GM21367 (cell line): ENCODE measurements around the gene CDK5RAP2.

Experiments
- ATAC-seq: cut with Tn5 transposase; IDR thresholded peaks from one replicate; pipeline ENCODE4 v1.9.1; 2021; ENCODE audit not compliant: unreplicated experiment

The CDK5RAP2 gene

DNA sequence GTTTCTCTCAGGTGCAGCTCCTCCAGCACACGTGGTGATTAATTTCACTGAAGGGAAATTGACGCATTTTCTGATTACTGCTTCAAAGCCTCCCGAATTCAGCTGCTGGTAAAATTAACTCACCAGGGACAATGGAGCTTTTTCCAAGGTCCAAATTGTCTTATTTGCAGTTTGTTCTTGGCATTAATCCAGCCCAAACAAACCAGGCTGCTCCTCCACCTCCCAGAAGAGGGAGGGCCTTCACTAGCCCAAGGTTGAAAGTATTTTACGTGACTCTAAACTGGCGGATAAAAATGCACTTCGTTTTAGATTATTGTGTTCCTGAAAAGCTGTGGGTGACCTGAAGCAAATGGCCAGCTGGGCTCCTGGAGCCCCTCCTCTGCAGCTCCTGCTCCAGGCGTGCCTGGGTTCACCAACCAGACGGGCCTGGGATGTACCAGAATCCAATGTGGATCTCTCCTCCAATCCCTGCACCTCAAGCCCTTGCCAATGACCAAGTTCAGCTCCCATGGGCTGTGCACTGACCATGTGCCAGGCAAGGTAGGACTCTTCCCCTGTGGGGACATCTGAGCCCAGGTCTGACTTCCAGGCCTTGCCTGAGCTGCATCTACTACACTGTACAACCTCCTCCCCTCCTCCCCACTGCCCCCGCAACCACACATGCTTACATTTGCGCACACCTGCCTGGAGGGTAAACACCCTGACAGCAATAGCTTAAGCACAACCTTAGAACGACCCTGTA, 193.4 kb downstream of the CDK5RAP2 start:
- ATAC-seq, result no peak

DNA sequence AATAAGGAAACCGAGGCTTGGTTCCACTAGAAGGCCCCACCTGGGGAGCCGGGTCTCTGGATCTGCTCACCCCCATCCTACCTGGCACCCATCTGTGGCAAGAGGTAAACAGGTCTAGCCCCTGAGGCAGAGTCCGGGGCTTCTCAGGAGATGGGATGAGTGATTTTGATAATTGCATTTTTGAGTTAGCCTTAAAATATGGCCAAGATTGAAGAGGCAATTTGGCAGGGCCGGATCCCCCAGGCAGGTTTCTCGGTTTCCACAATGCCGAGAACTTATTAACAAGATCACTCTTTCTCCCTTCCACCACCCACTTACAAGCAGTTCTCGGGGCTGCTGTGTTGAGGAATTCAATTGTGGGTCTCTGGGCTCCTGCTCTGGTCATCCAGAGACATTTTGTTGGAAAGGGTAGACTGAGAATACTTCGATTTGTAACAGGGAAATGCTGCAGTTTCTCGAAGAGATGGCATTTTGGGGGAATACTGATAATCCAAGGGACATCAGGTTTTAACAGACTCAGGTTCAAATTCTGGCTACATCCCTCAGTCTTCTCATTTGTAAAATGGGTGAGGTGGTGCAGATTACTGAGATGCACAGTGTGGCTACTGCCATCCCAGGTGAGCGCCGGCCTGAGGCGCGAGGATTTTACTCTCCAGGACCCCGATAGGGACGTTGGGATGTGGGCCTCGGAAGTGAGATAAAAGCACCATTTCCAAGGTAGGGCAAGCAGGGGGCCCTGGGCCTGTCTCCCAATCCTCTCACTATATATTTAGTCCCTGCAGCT, 194.2 kb downstream of the CDK5RAP2 start:
- no peak for ATAC-seq

GRCh38 chr9:120384925-120385272, 195.1 kb downstream of the CDK5RAP2 start:
- no peak for ATAC-seq

- no peak for ATAC-seq
These were observed 195.7 kb downstream of the CDK5RAP2 start for GRCh38 chr9:120383999-120384924.

GRCh38 chr9:120383611-120383998, 196.4 kb downstream of the CDK5RAP2 start:
- ATAC-seq, result no peak

GRCh38 chr9:120382453-120382852, 197.5 kb downstream of the CDK5RAP2 start:
- ATAC-seq, result no peak

- ATAC-seq, result no peak
These were observed 198.1 kb downstream of the CDK5RAP2 start for GRCh38 chr9:120381839-120382238.

GRCh38 chr9:120379611-120380010, 200.4 kb downstream of the CDK5RAP2 start:
- no peak for ATAC-seq

DNA sequence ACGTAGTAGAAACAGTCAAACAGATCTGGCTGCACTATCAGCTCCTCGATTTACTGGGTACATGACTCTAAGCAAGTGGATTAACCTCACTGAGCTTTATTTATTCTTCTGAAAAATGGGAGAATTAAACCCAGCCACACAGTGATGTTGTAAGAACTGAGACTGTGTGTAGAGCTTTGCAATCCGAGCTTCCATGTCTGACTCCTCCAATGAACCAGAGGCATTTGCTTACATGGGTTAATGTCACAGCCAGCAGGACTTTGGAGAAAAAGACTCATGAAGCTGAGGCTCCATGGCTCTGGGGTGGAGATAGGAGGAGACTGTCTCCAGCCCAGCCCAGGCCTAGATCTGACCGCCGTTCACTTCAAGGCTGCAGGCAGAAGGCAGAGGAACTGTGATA, 201.3 kb downstream of the CDK5RAP2 start:
- ATAC-seq, result no peak

- ATAC-seq, result no peak
These were observed 202.5 kb downstream of the CDK5RAP2 start for GRCh38 chr9:120377268-120378159.

- ATAC-seq, result no peak
These were observed 203.9 kb downstream of the CDK5RAP2 start for GRCh38 chr9:120376101-120376500.

DNA sequence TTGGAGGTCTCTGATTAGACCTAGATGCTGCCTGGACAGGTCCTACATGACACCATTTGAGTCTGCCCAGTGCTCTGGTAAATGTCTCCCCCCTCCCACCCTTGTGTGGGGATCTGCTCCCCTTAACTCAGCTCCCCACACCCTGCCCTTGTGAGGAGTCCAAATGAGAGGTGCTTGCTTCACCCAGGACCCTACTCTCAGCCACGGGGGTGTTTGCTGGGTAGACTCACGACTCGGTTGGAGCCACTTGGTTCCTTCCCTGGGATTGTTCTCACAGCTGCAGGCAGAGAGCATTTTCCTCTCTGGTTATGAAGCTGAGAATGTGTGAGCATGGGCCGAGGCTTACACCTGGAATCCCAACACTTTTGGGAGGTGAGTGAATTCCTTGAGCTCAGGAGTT, 204.7 kb downstream of the CDK5RAP2 start:
- no peak for ATAC-seq

DNA sequence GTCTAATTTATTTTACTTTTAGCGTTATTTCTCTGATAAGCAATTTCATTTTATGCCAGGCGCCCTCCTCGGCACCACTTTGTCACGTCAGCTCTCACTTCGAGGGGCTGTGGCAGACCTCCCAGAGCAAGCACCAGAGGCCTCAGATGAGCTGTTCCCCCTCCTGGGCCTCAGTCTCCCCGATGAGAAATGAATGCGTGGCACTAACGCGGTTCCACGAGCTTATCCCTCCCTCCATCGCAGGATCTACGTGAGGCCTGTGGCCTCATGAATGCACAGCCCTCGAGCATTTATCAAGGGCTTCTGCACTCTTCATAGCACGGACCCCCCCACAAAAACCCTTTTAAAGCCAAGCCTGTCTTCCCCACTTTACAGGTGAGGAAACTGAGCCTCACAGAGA, 205.2 kb downstream of the CDK5RAP2 start:
- ATAC-seq, result no peak

- no peak for ATAC-seq
These were observed 205.7 kb downstream of the CDK5RAP2 start for GRCh38 chr9:120374239-120374638.

DNA sequence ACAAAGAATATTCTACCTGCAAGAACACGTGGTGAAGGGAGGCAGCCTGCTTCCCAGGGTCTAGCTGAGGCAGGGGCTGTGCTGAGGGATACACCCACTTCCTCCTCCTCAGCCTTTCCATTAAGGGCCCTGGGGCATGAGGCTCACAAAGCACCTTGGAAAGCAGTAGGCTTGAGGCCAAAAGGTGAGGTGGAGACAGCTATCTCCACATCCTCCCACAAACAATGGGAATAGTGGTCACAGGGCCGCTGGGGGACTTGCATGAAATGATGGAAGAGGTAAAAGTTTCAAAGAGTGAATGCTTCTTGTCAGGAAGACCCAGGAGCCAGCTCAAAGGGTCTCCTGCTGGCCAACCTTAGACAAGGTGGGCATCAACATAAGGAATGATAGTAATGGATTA, 207.9 kb downstream of the CDK5RAP2 start:
- no peak for ATAC-seq

- ATAC-seq, result no peak
These were observed 210.3 kb downstream of the CDK5RAP2 start for GRCh38 chr9:120369608-120370220.

GRCh38 chr9:120368799-120369198, 211.2 kb downstream of the CDK5RAP2 start:
- no peak for ATAC-seq

- ATAC-seq, result no peak
These were observed 213.3 kb downstream of the CDK5RAP2 start for GRCh38 chr9:120366644-120367019.

DNA sequence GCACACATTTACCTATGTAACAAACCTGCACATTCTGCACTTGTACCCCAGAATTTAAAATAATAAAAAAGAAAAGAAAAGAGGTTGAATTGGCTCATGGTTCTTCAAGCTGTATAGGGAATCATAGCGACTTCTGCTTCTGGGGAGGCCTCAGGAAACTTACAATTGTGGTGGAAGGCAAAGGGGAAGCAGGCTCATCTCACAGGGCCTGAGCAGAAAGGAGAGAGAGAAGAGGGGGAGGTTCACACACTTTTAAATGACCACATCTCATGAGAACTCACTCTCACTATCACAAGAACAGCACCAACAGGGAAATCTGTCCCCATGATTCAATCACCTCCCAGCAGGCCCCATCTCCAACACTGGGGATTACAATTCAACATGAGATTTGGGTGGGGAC, 214.6 kb downstream of the CDK5RAP2 start:
- ATAC-seq, result no peak

DNA sequence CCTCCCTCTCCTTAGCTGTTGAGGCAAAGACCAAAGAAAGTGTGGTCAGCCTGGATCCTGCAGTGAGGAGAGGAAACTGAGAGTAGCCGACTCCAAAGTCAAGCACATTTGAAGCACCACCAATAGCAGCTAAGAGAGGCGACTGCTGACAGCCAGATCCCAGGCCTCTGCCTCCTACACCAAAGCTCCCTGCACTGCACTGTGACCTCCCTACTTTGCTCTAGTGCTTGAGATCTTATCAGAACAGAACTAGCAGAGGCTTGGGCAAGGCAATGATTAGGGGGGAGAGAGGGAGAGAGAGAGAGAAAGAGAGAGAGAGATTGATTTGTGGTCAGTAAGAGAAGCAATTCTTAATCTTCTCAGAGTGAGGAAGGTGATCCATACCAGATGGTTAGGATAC, 216.3 kb downstream of the CDK5RAP2 start:
- no peak for ATAC-seq
